ENCODE data around the gene PI4K2B. TPM values are rescaled to one million over a fixed set of nuclear protein-coding genes. Genes with fewer than 3 reads are reported as not detected.

Gene PI4K2B
- total and polyA plus RNA-seq, 10 of the 15 experiments (the other 5 are each of a cell fraction or from before 2014, with no cell fraction given), result 12.9 to 55.3 (median 40.7) TPM

DNA sequence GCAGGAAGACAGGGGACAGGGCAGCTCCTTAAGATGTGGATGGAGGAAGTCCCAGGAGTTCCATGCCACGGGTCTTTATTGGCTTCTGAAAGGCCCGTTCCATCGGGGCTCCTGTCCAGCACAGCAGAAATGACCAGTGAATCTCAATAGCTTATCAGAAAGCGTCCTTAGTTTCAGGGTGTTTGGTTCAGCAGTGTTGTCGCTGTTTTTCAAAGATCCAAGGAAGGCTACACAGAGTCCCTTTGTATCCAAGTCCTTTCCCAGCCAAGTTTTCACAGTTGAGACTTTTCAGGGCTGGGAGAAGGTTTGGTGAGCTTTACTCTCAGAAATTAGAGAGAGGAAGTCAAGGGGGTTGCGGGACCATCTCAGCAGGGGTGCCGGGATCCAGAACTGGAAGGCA lies 73.8 kb downstream of the PI4K2B start:
- Histone ChIP-seq H3K4me3 (no peak overlapping the region), H3K4me2 (ENCODE audit: control insufficient read depth, insufficient read depth) (no peak overlapping the region), H3K4me1 (ENCODE audit: control insufficient read depth, insufficient read depth, low read length) (peaks cover 24% of the 10 kb centered on the region), H3K9me3 (replicated peaks; ENCODE audit: control insufficient read depth, insufficient read depth, low read length) (0 out of 3 replicates have a peak, but pooled peaks cover 2% of the 10 kb centered on the region), H2AFZ (ENCODE audit: control insufficient read depth, low read depth, low read length) (no peak overlapping the region), H4K20me1 (ENCODE audit: control insufficient read depth, insufficient read depth) (no peaks in the 10 kb centered on the region), H3K79me2 (ENCODE audit: control insufficient read depth, insufficient read depth, low read length) (no peaks in the 10 kb centered on the region), H3K9ac (ENCODE audit: control insufficient read depth, insufficient read depth, low read length) (no peak overlapping the region), H3K36me3 (ENCODE audit: control insufficient read depth in 2 of 2, insufficient read depth in 2 of 2, low read length in 1 of 2) (no peaks in the 10 kb centered on the region), H3K27me3 (replicated peaks in 1 of 2; ENCODE audit: control insufficient read depth in 2 of 2, insufficient read depth in 2 of 2, low read length in 1 of 2) (no peaks in the 10 kb centered on the region), H3K27ac (ENCODE audit: control insufficient read depth, insufficient read depth) (no peak overlapping the region)
- intact Hi-C loops (cut with micrococcal nuclease; ENCODE audit: unreplicated experiment) (no loop called here), in situ Hi-C loops (cut with MboI) (no loop called here)
- WGBS (ENCODE audit: insufficient coverage, insufficient replicate concordance, low lambda C conversion rate, missing lambda C conversion rate), result 91% methylated on average over 7 of the region's 7 CpGs
- no peak for ATAC-seq
- no peak for FAIRE-seq
- ChIA-PET CTCF (no interaction called here), SMC1A (ENCODE audit: uncharacterized antibody, unreplicated experiment) (no interaction called here), RAD21 (ENCODE audit: unreplicated experiment) (no interaction called here), POLR2A (interaction anchor here (0.9 kb wide), 1 partner anchor 21 kb away, joined by 4 read pairs; no protein-coding TSS in a partner anchor)
- no peak for TF ChIP-seq RELA (IDR thresholded peaks at IDR 0.05; ENCODE audit: borderline replicate concordance, partially characterized antibody)
- TF ChIP-seq POLR2AphosphoS2 (IDR thresholded peaks at IDR 0.05; ENCODE audit: low read depth, low read length), result no peak
- TF ChIP-seq, protein P1, sequence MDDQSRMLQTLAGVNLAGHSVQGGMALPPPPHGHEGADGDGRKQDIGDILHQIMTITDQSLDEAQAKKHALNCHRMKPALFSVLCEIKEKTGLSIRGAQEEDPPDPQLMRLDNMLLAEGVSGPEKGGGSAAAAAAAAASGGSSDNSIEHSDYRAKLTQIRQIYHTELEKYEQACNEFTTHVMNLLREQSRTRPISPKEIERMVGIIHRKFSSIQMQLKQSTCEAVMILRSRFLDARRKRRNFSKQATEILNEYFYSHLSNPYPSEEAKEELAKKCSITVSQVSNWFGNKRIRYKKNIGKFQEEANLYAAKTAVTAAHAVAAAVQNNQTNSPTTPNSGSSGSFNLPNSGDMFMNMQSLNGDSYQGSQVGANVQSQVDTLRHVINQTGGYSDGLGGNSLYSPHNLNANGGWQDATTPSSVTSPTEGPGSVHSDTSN (IDR thresholded peaks at IDR 0.05; ENCODE audit: insufficient replicate concordance, low read depth, low read length), result no peak
- no peak for TF ChIP-seq BHLHE40 (IDR thresholded peaks at IDR 0.05; ENCODE audit: borderline replicate concordance in 1 of 2, low read depth in 2 of 2, low read length in 1 of 2)
- no peak for TF ChIP-seq KLF5 (IDR thresholded peaks at IDR 0.05; ENCODE audit: partially characterized antibody)
- TF ChIP-seq POU2F2 (IDR thresholded peaks at IDR 0.05; ENCODE audit: borderline replicate concordance, low read depth, low read length), result no peak
- no peak for TF ChIP-seq ZSCAN29 (IDR thresholded peaks at IDR 0.05)
- no peak for TF ChIP-seq IRF4 (IDR thresholded peaks at IDR 0.05; ENCODE audit: low read depth, low read length)
- no peak for TF ChIP-seq RCOR1 (conservative IDR thresholded peaks at IDR 0.05; ENCODE audit: low read depth, low read length)
- TF ChIP-seq PML (IDR thresholded peaks at IDR 0.05; ENCODE audit: low read length), result no peak
- TF ChIP-seq, protein P2, sequence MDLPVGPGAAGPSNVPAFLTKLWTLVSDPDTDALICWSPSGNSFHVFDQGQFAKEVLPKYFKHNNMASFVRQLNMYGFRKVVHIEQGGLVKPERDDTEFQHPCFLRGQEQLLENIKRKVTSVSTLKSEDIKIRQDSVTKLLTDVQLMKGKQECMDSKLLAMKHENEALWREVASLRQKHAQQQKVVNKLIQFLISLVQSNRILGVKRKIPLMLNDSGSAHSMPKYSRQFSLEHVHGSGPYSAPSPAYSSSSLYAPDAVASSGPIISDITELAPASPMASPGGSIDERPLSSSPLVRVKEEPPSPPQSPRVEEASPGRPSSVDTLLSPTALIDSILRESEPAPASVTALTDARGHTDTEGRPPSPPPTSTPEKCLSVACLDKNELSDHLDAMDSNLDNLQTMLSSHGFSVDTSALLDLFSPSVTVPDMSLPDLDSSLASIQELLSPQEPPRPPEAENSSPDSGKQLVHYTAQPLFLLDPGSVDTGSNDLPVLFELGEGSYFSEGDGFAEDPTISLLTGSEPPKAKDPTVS (IDR thresholded peaks at IDR 0.05; ENCODE audit: low read depth, low read length), result no peak
- no peak for TF ChIP-seq MYB (IDR thresholded peaks at IDR 0.05; ENCODE audit: borderline replicate concordance, low read depth, low read length)
- TF ChIP-seq NFYA (IDR thresholded peaks at IDR 0.05; ENCODE audit: borderline replicate concordance, low read depth, low read length), result no peak
- no peak for TF ChIP-seq SMAD5 (IDR thresholded peaks at IDR 0.05; ENCODE audit: low read depth)
- no TSS peak for BruUV-seq (replicated peaks)
- no peak for DNase-seq (ENCODE audit: low read depth, low spot score)
